Measurements from ENCODE around the gene ZNF366. TPM values are rescaled to one million over a fixed set of nuclear protein-coding genes. Genes with fewer than 3 reads are reported as not detected.

ZNF366 gene
- total RNA-seq, 1 experiment from 2014 or later = not detected

GRCh38 chr5:72487177-72487576, 20.0 kb downstream of the ZNF366 start (continued):
- TF ChIP-seq RAD21 (IDR thresholded peaks at IDR 0.05; ENCODE audit: low read depth) = no peak
- TF ChIP-seq POLR2A (IDR thresholded peaks at IDR 0.05; ENCODE audit: borderline replicate concordance, extremely low read depth, insufficient read depth, insufficient read length) = no peak
- TF ChIP-seq TCF7L2 (IDR thresholded peaks at IDR 0.05; ENCODE audit: borderline replicate concordance, extremely low read depth, insufficient read depth, insufficient read length) = no peak
- TF ChIP-seq EZH2 (IDR thresholded peaks at IDR 0.05) = no peak

GRCh38 chr5:72486371-72486770, 20.8 kb downstream of the ZNF366 start:
- intact Hi-C loops (cut with micrococcal nuclease) = no loop called here
- TF ChIP-seq ZBTB33 (IDR thresholded peaks at IDR 0.05; ENCODE audit: extremely low read depth, insufficient replicate concordance, low read length) = no peak
- no peak for TF ChIP-seq POLR2A (IDR thresholded peaks at IDR 0.05; ENCODE audit: borderline replicate concordance, extremely low read depth, insufficient read depth, insufficient read length)
- ChIA-PET RAD21 (ENCODE audit: low non-redundant PET in 1 of 2, low total read pairs in 2 of 2, uncharacterized antibody in 2 of 2, unreplicated experiment in 2 of 2) (no interaction called here), POLR2A (no interaction called here), CTCF (no interaction called here)
- DNase-seq (ENCODE audit: low read depth, low spot score) = no peak
- H3K4me2 ChIP-seq (ENCODE audit: low read length) = no peak overlapping the region
- no peak for ATAC-seq
- H3K9me2 ChIP-seq (ENCODE audit: insufficient read depth) = no peaks in the 10 kb centered on the region
- no peak overlapping the region for H3K4me3 ChIP-seq (replicated peaks in 1 of 2; ENCODE audit: low read depth in 1 of 2, low read length in 2 of 2)
- H3K4me1 ChIP-seq (ENCODE audit: control insufficient read depth in 1 of 2, insufficient read depth in 2 of 2, low read length in 2 of 2) = no peaks in the 10 kb centered on the region
- H4K20me1 ChIP-seq (ENCODE audit: insufficient read depth) = no peaks in the 10 kb centered on the region
- H3K27me3 ChIP-seq (ENCODE audit: insufficient read depth, low read length) = no peaks in the 10 kb centered on the region
- no peaks in the 10 kb centered on the region for H3K9me3 ChIP-seq (ENCODE audit: control insufficient read depth in 1 of 2, insufficient read depth in 1 of 2, low read depth in 1 of 2, low read length in 2 of 2)
- no TSS peak for BruUV-seq (replicated peaks)
- no peak overlapping the region for H3K27ac ChIP-seq (ENCODE audit: low read depth, low read length)
- no peak overlapping the region for H2AFZ ChIP-seq (ENCODE audit: low read depth, low read length, poor library complexity, severe bottlenecking)
- H3K36me3 ChIP-seq (ENCODE audit: control insufficient read depth in 1 of 2, insufficient read depth in 2 of 2, low read length in 2 of 2) = no peaks in the 10 kb centered on the region
- H3K9ac ChIP-seq (ENCODE audit: low read length) = no peak overlapping the region
- H3K79me2 ChIP-seq (ENCODE audit: insufficient read depth, low read length) = no peaks in the 10 kb centered on the region

- DNase-seq (ENCODE audit: low read depth, low spot score) (no peak), ATAC-seq (no peak)
- intact Hi-C loops (cut with micrococcal nuclease) = no loop called here
- no TSS peak for BruUV-seq (replicated peaks)
- H2AFZ ChIP-seq (ENCODE audit: low read depth, low read length, poor library complexity, severe bottlenecking) = no peak overlapping the region
- H3K79me2 ChIP-seq (ENCODE audit: insufficient read depth, low read length) = no peaks in the 10 kb centered on the region
- POLR2A ChIA-PET = no interaction called here
- no peak overlapping the region for H3K4me2 ChIP-seq (ENCODE audit: low read length)
- TF ChIP-seq POLR2A (IDR thresholded peaks at IDR 0.05; ENCODE audit: borderline replicate concordance, extremely low read depth, insufficient read depth, insufficient read length) = no peak
- no peak for TF ChIP-seq SP1 (IDR thresholded peaks at IDR 0.05; ENCODE audit: low read depth)
- no peak for TF ChIP-seq JUND (IDR thresholded peaks at IDR 0.05)
- TF ChIP-seq EGR1 (IDR thresholded peaks at IDR 0.05; ENCODE audit: low read depth) = no peak
- no peak for TF ChIP-seq POLR2AphosphoS5 (IDR thresholded peaks at IDR 0.05; ENCODE audit: low read depth, low read length)
- H3K36me3 ChIP-seq (ENCODE audit: control insufficient read depth in 1 of 2, insufficient read depth in 2 of 2, low read length in 2 of 2) = no peaks in the 10 kb centered on the region
- RAD21 ChIA-PET (ENCODE audit: low non-redundant PET in 1 of 2, low total read pairs in 2 of 2, uncharacterized antibody in 2 of 2, unreplicated experiment in 2 of 2) = no interaction called here
- H3K9me3 ChIP-seq (ENCODE audit: control insufficient read depth in 1 of 2, insufficient read depth in 1 of 2, low read depth in 1 of 2, low read length in 2 of 2) = no peaks in the 10 kb centered on the region
- CTCF ChIA-PET = no interaction called here
- H3K4me1 ChIP-seq (ENCODE audit: control insufficient read depth in 1 of 2, insufficient read depth in 2 of 2, low read length in 2 of 2) = no peaks in the 10 kb centered on the region
- no peak overlapping the region for H3K27ac ChIP-seq (ENCODE audit: low read depth, low read length)
- no peak overlapping the region for H3K4me3 ChIP-seq (replicated peaks in 1 of 2; ENCODE audit: low read depth in 1 of 2, low read length in 2 of 2)
- H3K27me3 ChIP-seq (ENCODE audit: insufficient read depth, low read length) = no peaks in the 10 kb centered on the region
- no peaks in the 10 kb centered on the region for H3K9me2 ChIP-seq (ENCODE audit: insufficient read depth)
- no peaks in the 10 kb centered on the region for H4K20me1 ChIP-seq (ENCODE audit: insufficient read depth)
- no peak overlapping the region for H3K9ac ChIP-seq (ENCODE audit: low read length)
Measured at GRCh38 chr5:72485430-72485974, 21.7 kb downstream of the ZNF366 start.
